Astrocyte (in vitro differentiated cells and primary cell): ENCODE results near the gene LMOD1. TPM values are rescaled to one million over a fixed set of nuclear protein-coding genes. Genes with fewer than 3 reads are reported as not detected.
A peak's percentile ranks its signal among the peaks of the same experiment; 100 is the strongest.

ENCODE experiments used
- DNase-seq: peaks from one replicate; pipeline ENCODE4 v3.0.0-alpha.2; 2010; ENCODE audit warnings: low read depth
- FAIRE-seq: peaks from 2 replicates; lab custom pipeline; 2011; peaks lifted over from hg19 to GRCh38; lab: Jason Lieb, UNC
- H2AFZ ChIP-seq: 2 replicates; pipeline ENCODE4 v1.6.0; 2012; ENCODE audit warnings: low read depth, low read length, inconsistent platforms
- H3K27ac ChIP-seq: 2 replicates; pipeline ENCODE4 v1.5.1; 2011; ENCODE audit warnings: low read depth, low read length, inconsistent platforms
- H3K27me3 ChIP-seq: 2 replicates; pipeline ENCODE4 v1.6.0; 2011; ENCODE audit warnings: low read length, inconsistent platforms; ENCODE audit not compliant: insufficient read depth
- H3K36me3 ChIP-seq: 2 replicates; pipeline ENCODE4 v1.5.1; 2011; ENCODE audit warnings: low read length, inconsistent platforms; ENCODE audit not compliant: insufficient read depth
- H3K4me1 ChIP-seq: 2 replicates; pipeline ENCODE4 v1.5.1; 2011; ENCODE audit warnings: low read length, inconsistent platforms; ENCODE audit not compliant: insufficient read depth
- H3K4me2 ChIP-seq: 2 replicates; pipeline ENCODE4 v1.6.0; 2012; ENCODE audit warnings: low read length, inconsistent platforms
- H3K4me3 ChIP-seq: 2 replicates; pipeline ENCODE4 v1.5.1; 2011; ENCODE audit warnings: low read depth, mild to moderate bottlenecking, low read length, inconsistent platforms; ENCODE audit not compliant: insufficient read depth
- H3K79me2 ChIP-seq: 2 replicates; pipeline ENCODE4 v1.6.0; 2012; ENCODE audit warnings: mild to moderate bottlenecking, low read length, inconsistent platforms; ENCODE audit not compliant: insufficient read depth
- H3K9ac ChIP-seq: 2 replicates; pipeline ENCODE4 v1.6.0; 2012; ENCODE audit warnings: mild to moderate bottlenecking, low read length, inconsistent platforms
- H3K9me3 ChIP-seq: 2 replicates; pipeline ENCODE4 v1.5.1; 2012; ENCODE audit warnings: low read depth, mild to moderate bottlenecking, low read length, inconsistent platforms; ENCODE audit not compliant: insufficient read depth
- H4K20me1 ChIP-seq: 2 replicates; pipeline ENCODE4 v1.6.0; 2012; ENCODE audit warnings: low read length, inconsistent platforms; ENCODE audit not compliant: insufficient read depth
- H3K27ac Mint-ChIP-seq: one replicate; pipeline ENCODE4 v1.8.0; 2021; ENCODE audit warnings: mild to moderate bottlenecking, mixed read lengths; ENCODE audit not compliant: unreplicated experiment
- H3K27me3 Mint-ChIP-seq: one replicate; pipeline ENCODE4 v1.8.0; 2021; ENCODE audit warnings: low read depth, mixed read lengths; ENCODE audit not compliant: unreplicated experiment
- H3K36me3 Mint-ChIP-seq: one replicate; pipeline ENCODE4 v1.8.0; 2021; ENCODE audit warnings: low read depth, mixed read lengths; ENCODE audit not compliant: unreplicated experiment
- H3K4me1 Mint-ChIP-seq: one replicate; pipeline ENCODE4 v1.8.0; 2021; ENCODE audit warnings: low read depth, mixed read lengths; ENCODE audit not compliant: unreplicated experiment
- H3K4me3 Mint-ChIP-seq: one replicate; pipeline ENCODE4 v1.8.0; 2021; ENCODE audit warnings: mild to moderate bottlenecking, moderate library complexity, mixed read lengths; ENCODE audit not compliant: unreplicated experiment
- H3K9me3 Mint-ChIP-seq: one replicate; pipeline ENCODE4 v1.8.0; 2021; ENCODE audit warnings: mild to moderate bottlenecking, mixed read lengths; ENCODE audit not compliant: unreplicated experiment
- CTCF ChIP-seq: IDR thresholded peaks from 2 replicates; pipeline ENCODE4 v1.5.1; 2011; ENCODE audit warnings: low read depth, mild to moderate bottlenecking, inconsistent platforms, low read length, moderate library complexity; ENCODE audit not compliant: insufficient read depth
- EZH2 ChIP-seq: IDR thresholded peaks from 2 replicates; pipeline ENCODE4 v1.6.1; 2012; ENCODE audit warnings: mild to moderate bottlenecking, low read length, inconsistent platforms; ENCODE audit not compliant: insufficient read depth
- total RNA-seq: library from RNA; stranded (reverse); gene quantifications from 2 replicates; pipeline ENCODE4 v1.2.1, GENCODE V29; 2021

LMOD1 gene
- total RNA-seq, 1 donor from 2014 or later, result 13.2 TPM

DNA sequence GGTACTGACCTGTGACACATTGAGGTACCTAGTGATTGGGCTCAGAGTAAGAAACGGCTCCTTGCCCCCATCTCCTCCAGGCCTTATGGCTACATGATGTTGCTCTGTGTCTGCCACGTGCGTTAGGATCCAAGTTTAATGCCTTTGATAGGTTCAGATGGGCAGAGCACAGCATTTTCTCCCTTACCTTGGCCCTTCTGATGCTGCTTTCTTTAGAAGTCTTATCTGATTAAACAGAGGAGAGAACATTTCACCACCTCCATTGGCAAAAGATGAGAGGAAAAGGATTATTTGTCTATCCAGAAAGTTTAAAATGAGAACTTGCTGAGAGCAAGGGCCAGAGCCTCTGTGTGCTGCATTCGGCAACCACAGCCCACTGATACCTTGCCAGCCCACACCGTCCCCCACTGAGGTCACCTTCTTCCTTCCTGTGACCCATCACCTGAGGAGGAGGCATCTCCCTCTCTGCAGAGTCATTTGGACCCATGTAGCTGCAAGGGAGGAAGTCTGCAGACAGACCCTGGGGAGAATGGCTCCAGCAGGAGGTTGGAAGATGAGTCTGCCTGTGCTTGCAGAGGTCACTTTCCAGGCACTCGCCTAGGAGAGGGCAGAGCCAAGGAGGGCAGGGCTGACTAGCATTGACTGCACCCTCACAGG lies 41.0 kb downstream of the LMOD1 start:
- peaks cover 29% of the 10 kb centered on the region for H3K4me1 ChIP-seq
- FAIRE-seq, result peak; percentile 54
- DNase-seq, result no peak
- TF ChIP-seq EZH2 (no peak), CTCF (no peak)
- H3K9me3 Mint-ChIP-seq, result no peaks in the 10 kb centered on the region
- H3K27me3 Mint-ChIP-seq, result peaks cover 6% of the 10 kb centered on the region
- H3K4me3 Mint-ChIP-seq, result no peak overlapping the region
- H3K79me2 ChIP-seq, result no peaks in the 10 kb centered on the region
- H2AFZ ChIP-seq, result no peak overlapping the region
- H3K36me3 Mint-ChIP-seq, result peaks cover 9% of the 10 kb centered on the region
- H3K4me2 ChIP-seq, result peak overlapping the region; percentile 49
- no peaks in the 10 kb centered on the region for H4K20me1 ChIP-seq
- peak overlapping the region; percentile 39 for H3K9ac ChIP-seq
- peak overlapping the region; percentile 82 for H3K27ac Mint-ChIP-seq
- peaks cover 36% of the 10 kb centered on the region for H3K4me1 Mint-ChIP-seq
- no peak overlapping the region for H3K4me3 ChIP-seq
- H3K9me3 ChIP-seq, result no peaks in the 10 kb centered on the region
- H3K36me3 ChIP-seq, result no peaks in the 10 kb centered on the region
- peak overlapping the region; percentile 59 for H3K27ac ChIP-seq
- no peaks in the 10 kb centered on the region for H3K27me3 ChIP-seq

- no peaks in the 10 kb centered on the region for H4K20me1 ChIP-seq
- Mint-ChIP-seq H3K4me3 (peak overlapping the region; percentile 18), H3K9me3 (peaks cover 3% of the 10 kb centered on the region), H3K4me1 (peaks cover 36% of the 10 kb centered on the region), H3K36me3 (peaks cover 17% of the 10 kb centered on the region), H3K27me3 (peaks cover 5% of the 10 kb centered on the region), H3K27ac (peak overlapping the region; percentile 82)
- no peaks in the 10 kb centered on the region for H3K9me3 ChIP-seq
- H3K4me2 ChIP-seq, result peak overlapping the region; percentile 49
- H3K4me3 ChIP-seq, result no peak overlapping the region
- H3K36me3 ChIP-seq, result no peaks in the 10 kb centered on the region
- DNase-seq (peak; percentile 91), FAIRE-seq (peak; percentile 89)
- H3K4me1 ChIP-seq, result peaks cover 29% of the 10 kb centered on the region
- H2AFZ ChIP-seq, result peak overlapping the region; percentile 26
- H3K27ac ChIP-seq, result peak overlapping the region; percentile 59
- TF ChIP-seq CTCF (no peak), EZH2 (no peak)
- peak overlapping the region; percentile 39 for H3K9ac ChIP-seq
- no peaks in the 10 kb centered on the region for H3K79me2 ChIP-seq
- H3K27me3 ChIP-seq, result no peaks in the 10 kb centered on the region
Measured at GRCh38 chr1:201904579-201904978, 41.8 kb downstream of the LMOD1 start.

DNA sequence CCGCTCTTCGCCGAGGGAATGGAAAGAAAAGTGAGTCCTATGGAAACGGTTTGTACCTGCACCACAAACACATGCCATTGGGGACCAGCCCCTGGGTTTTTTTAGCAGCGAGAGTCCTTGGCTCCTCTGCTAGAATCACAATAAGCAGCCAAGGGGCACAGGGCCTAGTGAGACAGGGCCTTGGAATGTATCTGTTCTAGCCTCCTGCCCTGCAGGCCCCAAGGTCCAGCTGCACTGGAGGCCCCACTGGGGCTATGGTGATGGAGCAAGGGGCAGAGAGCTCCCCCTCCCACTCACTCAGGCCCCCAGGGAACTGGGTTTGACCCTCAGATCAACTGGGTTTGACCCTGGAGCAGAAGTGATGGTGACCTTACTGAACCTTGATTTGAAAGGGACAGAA lies 43.2 kb downstream of the LMOD1 start:
- no peak overlapping the region for H2AFZ ChIP-seq
- H3K27ac Mint-ChIP-seq, result peak overlapping the region; percentile 82
- no peaks in the 10 kb centered on the region for H3K9me3 ChIP-seq
- H3K4me3 ChIP-seq, result no peak overlapping the region
- H3K27me3 Mint-ChIP-seq, result peaks cover 9% of the 10 kb centered on the region
- no peaks in the 10 kb centered on the region for H3K79me2 ChIP-seq
- peak; percentile 50 for DNase-seq
- no peak for FAIRE-seq
- no peak overlapping the region for H3K4me3 Mint-ChIP-seq
- H3K4me1 ChIP-seq, result peaks cover 29% of the 10 kb centered on the region
- H3K4me2 ChIP-seq, result peak overlapping the region; percentile 5
- no peak overlapping the region for H3K27ac ChIP-seq
- no peaks in the 10 kb centered on the region for H4K20me1 ChIP-seq
- peaks cover 3% of the 10 kb centered on the region for H3K9me3 Mint-ChIP-seq
- no peaks in the 10 kb centered on the region for H3K36me3 ChIP-seq
- peaks cover 36% of the 10 kb centered on the region for H3K4me1 Mint-ChIP-seq
- H3K36me3 Mint-ChIP-seq, result peaks cover 23% of the 10 kb centered on the region
- TF ChIP-seq EZH2 (no peak), CTCF (no peak)
- H3K9ac ChIP-seq, result no peak overlapping the region
- H3K27me3 ChIP-seq, result no peaks in the 10 kb centered on the region
